ENCODE data around the gene CHRM5.

DNA sequence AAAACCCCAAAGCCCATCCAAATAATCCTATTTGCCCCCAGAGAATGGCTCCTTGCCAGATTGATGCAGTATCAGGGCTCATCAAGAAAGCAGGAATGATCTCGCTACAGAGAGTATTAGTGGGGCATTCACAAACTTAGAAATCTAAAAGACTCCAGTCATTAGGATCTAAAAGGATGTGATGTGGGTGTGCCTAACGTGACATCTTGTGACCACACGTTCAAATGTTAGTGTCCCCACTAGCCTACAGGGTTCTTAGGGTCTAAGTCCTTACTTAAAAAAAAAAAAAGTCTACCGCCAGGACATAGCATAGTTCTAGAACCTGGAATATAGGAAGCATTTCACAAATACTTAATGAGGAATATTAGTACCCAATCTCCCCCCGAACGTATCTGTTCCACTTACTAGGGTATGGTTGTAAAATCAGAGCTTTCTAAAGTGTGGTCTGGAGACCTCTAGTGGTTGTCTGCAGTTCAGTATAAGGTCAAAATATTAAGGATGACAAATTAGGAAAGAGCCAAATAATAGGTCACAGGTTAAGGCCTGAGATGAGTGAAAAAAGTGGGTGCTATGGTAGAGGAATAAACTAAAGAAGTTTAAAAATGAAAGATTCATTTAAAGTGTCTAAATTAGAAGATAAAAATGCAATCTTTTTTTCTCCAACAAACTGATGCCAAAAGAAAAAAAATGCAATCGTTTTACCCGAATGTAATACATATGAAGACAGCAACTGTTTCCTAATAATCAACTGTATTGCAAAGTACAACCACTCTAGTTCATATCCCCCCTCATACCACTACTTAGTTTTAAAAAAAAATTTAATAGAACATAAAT lies 4.2 kb upstream of the CHRM5 start:
- peak in 3 of 4 experiments; percentile 24 to 48 (median 41) for TF ChIP-seq CTCF (IDR thresholded peaks at IDR 0.05)
- no peak for TF ChIP-seq POLR2A (IDR thresholded peaks at IDR 0.05)
- no peak for TF ChIP-seq POLR2AphosphoS5 (IDR thresholded peaks at IDR 0.05)

Measured in prostate gland (tissue), 2 donors.